ENCODE data around the gene IL6R.

- TF ChIP-seq CTCF (IDR thresholded peaks at IDR 0.05; ENCODE audit: low read depth, low read length) = peak; percentile 51
- TF ChIP-seq POLR2A (IDR thresholded peaks at IDR 0.05; ENCODE audit: extremely low read depth, insufficient read length) = no peak
These were observed 37.0 kb downstream of the IL6R start for GRCh38 chr1:154442006-154442740.

Data from NB4 (cell line).